HL-60 (cell line): ENCODE data around the gene GSTT2B.

Source experiments
- DNase-seq, 2 experiments: peaks; one replicate each; pipeline ENCODE4 v3.0.0-alpha.2; 2010 to 2020; ENCODE audit warnings: low read depth in 1 of 2, low spot score in 1 of 2
- H3K27ac ChIP-seq: fragments of 250-450 bp; sonication (Bioruptor Pico); replicated peaks from 2 replicates; pipeline ENCODE4 v1.5.1; 2020; ENCODE audit warnings: mild to moderate bottlenecking, moderate library complexity
- H3K27me3 ChIP-seq: fragments of 250-450 bp; sonication (Bioruptor Pico); 2 replicates; pipeline ENCODE4 v1.5.1; 2021; ENCODE audit warnings: mild to moderate bottlenecking, moderate library complexity; ENCODE audit not compliant: insufficient read depth, poor library complexity, severe bottlenecking
- H3K4me3 ChIP-seq: replicated peaks from 2 replicates; pipeline ENCODE4 v1.5.1; 2011; ENCODE audit warnings: mild to moderate bottlenecking, control low read depth, low read length; ENCODE audit not compliant: insufficient read depth
- CTCF ChIP-seq: IDR thresholded peaks from one replicate; pipeline ENCODE4 v1.5.1; 2011; ENCODE audit warnings: low read length, control low read depth, inconsistent platforms; ENCODE audit not compliant: insufficient read depth
- GABPA ChIP-seq: IDR thresholded peaks from 2 replicates; pipeline ENCODE4 v1.6.1; 2012; ENCODE audit warnings: low read depth
- POLR2AphosphoS5 ChIP-seq: IDR thresholded peaks from 2 replicates; pipeline ENCODE4 v1.6.1; 2012; ENCODE audit warnings: low read depth
- REST ChIP-seq: IDR thresholded peaks from 2 replicates; pipeline ENCODE4 v1.6.1; 2012; ENCODE audit warnings: low read depth; ENCODE audit not compliant: insufficient replicate concordance
- SPI1 ChIP-seq: IDR thresholded peaks from 2 replicates; pipeline ENCODE4 v1.6.1; 2012; ENCODE audit warnings: low read depth, mild to moderate bottlenecking, borderline replicate concordance

Gene GSTT2B

GRCh38 chr22:23913661-23914353 lies 47.2 kb downstream of the GSTT2B start:
- Histone ChIP-seq H3K4me3 (peak overlapping the region; percentile 55), H3K27ac (peak overlapping the region; percentile 88), H3K27me3 (no peaks in the 10 kb centered on the region)
- TF ChIP-seq POLR2AphosphoS5 (peak; percentile 99), GABPA (peak; percentile 59), SPI1 (peak; percentile 57; the same call in 1 of the 2 replicates), CTCF (no peak)
- peak; percentile 99 to 100 for DNase-seq

- no peak for TF ChIP-seq SPI1
- TF ChIP-seq REST = no peak
- TF ChIP-seq POLR2AphosphoS5 = no peak
- no peak for TF ChIP-seq CTCF
- TF ChIP-seq GABPA = no peak
- peak overlapping the region; percentile 55 for H3K4me3 ChIP-seq
- peak overlapping the region; percentile 88 for H3K27ac ChIP-seq
- no peaks in the 10 kb centered on the region for H3K27me3 ChIP-seq
- no peak for DNase-seq
Observed at GRCh38 chr22:23913306-23913660, 47.7 kb downstream of the GSTT2B start.

- H3K4me3 ChIP-seq = no peak overlapping the region
- H3K27ac ChIP-seq = no peak overlapping the region
- DNase-seq = no peak
- TF ChIP-seq CTCF (no peak), REST (no peak), POLR2AphosphoS5 (no peak), SPI1 (no peak), GABPA (no peak)
- no peaks in the 10 kb centered on the region for H3K27me3 ChIP-seq
Observed at GRCh38 chr22:23912293-23912903, 48.6 kb downstream of the GSTT2B start.
